CD4-positive, alpha-beta T cell treated with Interleukin-12 subunit alpha and Interleukin-12 subunit beta, for 1 hour (primary cell): ENCODE results near the gene ENPP3.
"Not testable (repeated sequence)": the region's sequence is repeated elsewhere in the genome, so short reads cannot be mapped to it uniquely, and the experiment has no call there.

Experiments used
- DNase-seq: peaks from one replicate; pipeline ENCODE4 v3.0.0-alpha.2; 2020

ENPP3 gene

GRCh38 chr6:131741688-131742393, 104.7 kb downstream of the ENPP3 start:
- DNase-seq, result no peak

- DNase-seq, result no peak
Measured at GRCh38 chr6:131744432-131745287, 107.6 kb downstream of the ENPP3 start.

- no peak for DNase-seq
Measured at GRCh38 chr6:131745476-131745875, 108.4 kb downstream of the ENPP3 start.

GRCh38 chr6:131747821-131748353, 110.8 kb downstream of the ENPP3 start:
- DNase-seq, result no peak

- no peak for DNase-seq
Measured at GRCh38 chr6:131749023-131749422, 111.9 kb downstream of the ENPP3 start.

GRCh38 chr6:131751012-131751715, 114.1 kb downstream of the ENPP3 start:
- DNase-seq, result not testable (repeated sequence)

GRCh38 chr6:131754088-131754487, 117.0 kb downstream of the ENPP3 start:
- no peak for DNase-seq

- no peak for DNase-seq
Measured at GRCh38 chr6:131754715-131755567, 117.8 kb downstream of the ENPP3 start.

- no peak for DNase-seq
Measured at GRCh38 chr6:131755597-131755996, 118.5 kb downstream of the ENPP3 start.

GRCh38 chr6:131756039-131756438, 118.9 kb downstream of the ENPP3 start:
- no peak for DNase-seq

GRCh38 chr6:131758920-131759319, 121.8 kb downstream of the ENPP3 start:
- DNase-seq, result no peak

GRCh38 chr6:131761060-131761761, 124.1 kb downstream of the ENPP3 start:
- no peak for DNase-seq

- DNase-seq, result no peak
Measured at GRCh38 chr6:131761762-131762067, 124.6 kb downstream of the ENPP3 start.

GRCh38 chr6:131762984-131763383, 125.9 kb downstream of the ENPP3 start:
- DNase-seq, result no peak

GRCh38 chr6:131763749-131764148, 126.6 kb downstream of the ENPP3 start:
- DNase-seq, result no peak

- no peak for DNase-seq
Measured at GRCh38 chr6:131764350-131764749, 127.2 kb downstream of the ENPP3 start.

GRCh38 chr6:131765081-131765803, 128.1 kb downstream of the ENPP3 start:
- no peak for DNase-seq

- no peak for DNase-seq
Measured at GRCh38 chr6:131765804-131766135, 128.7 kb downstream of the ENPP3 start.

GRCh38 chr6:131766631-131767030, 129.5 kb downstream of the ENPP3 start:
- no peak for DNase-seq

- DNase-seq, result no peak
Measured at GRCh38 chr6:131768964-131769363, 131.9 kb downstream of the ENPP3 start.
